ENCODE measurements around the gene LCNL1. TPM values are rescaled to one million over a fixed set of nuclear protein-coding genes. Genes with fewer than 3 reads are reported as not detected.

Gene LCNL1
- total and polyA plus RNA-seq, 4 experiments from 2014 or later: 0.14 to 0.17 TPM; not detected in 2

DNA sequence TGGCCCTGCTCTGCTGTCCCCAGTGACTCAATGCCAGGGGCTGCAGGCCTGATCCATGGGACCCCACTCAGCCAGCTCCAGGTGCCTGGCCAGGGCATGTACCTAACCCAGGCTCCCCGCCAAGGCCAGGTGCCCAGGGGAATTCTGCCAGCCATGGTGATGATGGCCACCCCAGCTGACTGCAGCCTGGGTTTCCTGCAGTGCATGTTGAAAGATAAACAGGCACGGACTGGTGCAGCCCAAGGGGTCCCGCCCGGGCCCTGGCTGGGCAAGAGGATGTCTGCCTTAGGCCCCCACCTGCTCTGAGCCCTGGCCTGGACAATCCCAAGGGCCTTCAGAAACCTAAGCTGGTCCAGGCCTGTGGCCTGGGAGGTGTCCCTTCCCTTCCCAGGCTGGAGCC lies 44.0 kb downstream of the LCNL1 start:
- Histone ChIP-seq H3K4me3 (ENCODE audit: low read length in 2 of 2) (no peak overlapping the region), H3K27me3 (ENCODE audit: insufficient read depth, low read length) (no peaks in the 10 kb centered on the region), H3K9me3 (ENCODE audit: control insufficient read depth in 1 of 2, low read length in 2 of 2) (no peaks in the 10 kb centered on the region), H3K36me3 (ENCODE audit: insufficient read depth, low read length) (no peaks in the 10 kb centered on the region), H3K4me1 (ENCODE audit: insufficient read depth, low read length) (peaks cover 59% of the 10 kb centered on the region), H3K27ac (ENCODE audit: low read depth, low read length) (no peak overlapping the region)
- ChIA-PET POLR2A (ENCODE audit: partially characterized antibody) (interaction anchor here (0.5 to 8.2 kb wide), 11 partner anchors 8 to 214 kb away, joined by 3 to 52 read pairs (median 3); partner anchors contain the start of genes CLIC3, PAXX and TUBB4B), CTCF (ENCODE audit: partially characterized antibody) (interaction anchor here (1.9 to 4.4 kb wide), 4 partner anchors 9 to 79 kb away, joined by 6 to 43 read pairs (median 21); no protein-coding TSS in a partner anchor)
- Mint-ChIP-seq H3K36me3 (peaks cover 4 to 7% of the 10 kb centered on the region in 2 donors), H3K9me3 (peaks cover 0 to 3% (median 0%) of the 10 kb centered on the region in 8 donors), H3K27ac (peak overlapping the region in 5 of 7 donors; percentile 13 to 91 (median 77)), H3K4me1 (peaks cover 16 to 45% (median 29%) of the 10 kb centered on the region in 4 donors), H3K4me3 (peak overlapping the region in 7 of 8 donors; percentile 64 to 90 (median 88)), H3K27me3 (no peaks in the 10 kb centered on the region)
- no peak for DNase-seq
- intact Hi-C loops (cut with micrococcal nuclease): loop anchor here (10.0 kb wide), 1 partner anchor 52 kb away; the partner anchor contains the start of gene PTGDS

DNA sequence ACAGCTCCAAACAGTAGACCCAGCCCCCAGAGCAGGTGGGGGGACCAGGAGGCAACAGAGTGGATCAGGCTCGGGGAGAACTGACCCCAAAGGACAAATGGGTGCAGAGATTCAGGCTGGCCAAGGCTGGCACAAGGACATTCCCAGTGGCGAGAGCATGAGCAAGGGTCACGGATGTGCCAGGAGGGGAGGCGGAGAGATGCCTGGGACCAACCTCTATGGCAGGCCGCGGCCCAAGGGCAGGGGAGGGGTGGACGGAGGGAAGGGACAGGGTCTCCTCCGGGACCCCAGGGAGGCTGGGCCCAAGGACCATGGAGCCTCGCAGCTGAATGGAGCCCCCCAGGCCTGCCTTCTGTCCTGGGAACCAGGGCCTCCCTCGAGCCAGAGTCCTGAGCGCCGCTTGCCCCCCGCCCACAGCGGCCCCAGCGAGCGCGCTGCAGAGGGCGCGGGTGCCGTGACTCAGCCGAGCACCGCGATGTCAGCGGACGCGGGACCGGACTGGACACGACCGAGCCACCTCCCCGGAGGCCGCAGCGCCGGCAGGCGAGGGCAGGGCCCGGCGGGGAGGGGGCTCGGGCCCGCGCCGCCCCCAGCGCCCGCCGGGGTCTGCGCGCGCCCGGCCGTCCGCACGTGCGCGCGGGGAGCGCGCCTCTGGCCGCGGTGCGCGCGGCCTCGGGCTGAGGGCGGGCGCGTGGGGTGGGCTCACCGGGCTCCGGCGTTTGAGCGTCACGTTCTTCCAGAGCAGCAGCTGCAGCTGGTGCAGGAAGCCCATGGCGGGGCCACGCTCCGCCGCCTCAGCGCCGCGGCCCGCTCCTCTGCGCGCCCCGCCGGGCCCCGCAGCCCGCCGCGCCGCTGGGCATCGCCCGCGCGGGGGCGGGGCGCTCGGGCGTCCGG lies 44.8 kb downstream of the LCNL1 start, which contains the start of gene ABCA2:
Gene ABCA2, minus strand, starts transcription at position 869 of the 894 bp plus-strand sequence. Its CDS starts 97 bp downstream, at position 772.
- Histone ChIP-seq H3K4me1 (ENCODE audit: insufficient read depth, low read length) (peaks cover 67% of the 10 kb centered on the region), H3K4me3 (ENCODE audit: low read length in 2 of 2) (peak within 1 kb of the TSS; percentile 65 to 75), H3K27me3 (ENCODE audit: insufficient read depth, low read length) (no peaks in the 10 kb centered on the region), H3K27ac (ENCODE audit: low read depth, low read length) (peak within 1 kb of the TSS; percentile 68), H3K36me3 (ENCODE audit: insufficient read depth, low read length) (no peaks in the 10 kb centered on the region), H3K9me3 (ENCODE audit: control insufficient read depth in 1 of 2, low read length in 2 of 2) (no peaks in the 10 kb centered on the region)
- peak within 1 kb of the TSS; percentile 90 to 96 (median 91) for H3K4me3 Mint-ChIP-seq
- intact Hi-C loops (cut with micrococcal nuclease): loop anchor here (1.0 to 10.0 kb wide), 4 partner anchors 35 to 77 kb away; partner anchors contain the start of genes PAXX and PTGDS
- H3K27me3 Mint-ChIP-seq: no peaks in the 10 kb centered on the region
- no peak for DNase-seq
- POLR2A ChIA-PET (ENCODE audit: partially characterized antibody): interaction anchor here (0.5 to 8.2 kb wide), 15 partner anchors 7 to 220 kb away, joined by 3 to 52 read pairs (median 3); partner anchors contain the start of genes CLIC3, MAN1B1, PAXX and RABL6
- H3K9me3 Mint-ChIP-seq: no peaks in the 10 kb centered on the region
- H3K36me3 Mint-ChIP-seq: peaks cover 0 to 6% of the 10 kb centered on the region in 2 donors
- CTCF ChIA-PET (ENCODE audit: partially characterized antibody): interaction anchor here (1.2 to 4.4 kb wide), 12 partner anchors 8 to 249 kb away, joined by 3 to 43 read pairs (median 10); partner anchors contain the start of gene LCNL1
- H3K4me1 Mint-ChIP-seq: peaks cover 16 to 48% (median 32%) of the 10 kb centered on the region in 4 donors
- peak within 1 kb of the TSS; percentile 79 to 92 (median 91) for H3K27ac Mint-ChIP-seq

DNA sequence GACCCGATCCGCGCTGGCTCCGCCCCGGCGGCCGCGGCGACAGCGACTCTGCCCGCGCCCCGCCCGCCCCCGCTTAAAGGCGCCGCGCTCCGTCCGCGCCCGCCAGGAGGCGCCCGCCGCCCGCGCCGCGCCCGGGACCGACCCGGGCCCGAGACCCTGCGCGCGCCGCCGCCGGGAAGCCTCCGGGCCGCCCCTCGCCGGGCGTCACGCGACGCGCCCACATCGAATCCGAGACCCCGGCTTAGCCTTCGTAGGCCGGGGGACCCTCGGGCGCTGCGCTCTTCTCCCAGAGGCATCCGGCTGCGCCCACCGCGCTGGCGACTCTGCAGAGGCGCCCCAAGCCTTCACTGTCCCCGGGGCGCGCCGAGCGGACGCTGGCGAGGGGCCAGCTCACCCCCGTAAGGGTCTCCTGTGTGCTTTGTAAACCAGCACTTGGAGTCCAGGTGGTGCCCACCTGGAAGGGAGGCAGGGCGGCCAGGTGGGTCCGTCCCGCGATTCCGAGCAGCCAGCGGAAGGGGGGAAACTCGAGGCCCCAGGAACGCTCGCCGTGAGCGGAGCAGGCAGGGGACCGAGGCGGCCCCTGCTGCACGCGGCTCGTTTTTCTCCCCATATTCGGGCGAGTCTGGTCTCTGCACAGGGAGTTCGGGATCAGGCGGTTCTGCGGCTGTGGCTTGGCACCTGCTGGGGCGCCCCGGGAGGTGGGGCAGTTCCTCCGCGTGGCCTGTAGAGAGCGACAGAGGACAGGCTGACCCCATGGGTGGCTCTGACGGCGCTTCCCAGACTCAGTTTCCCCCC lies 45.7 kb downstream of the LCNL1 start:
- Mint-ChIP-seq H3K36me3 (peaks cover 0 to 6% of the 10 kb centered on the region in 2 donors), H3K4me1 (peaks cover 18 to 55% (median 37%) of the 10 kb centered on the region in 4 donors), H3K9me3 (no peaks in the 10 kb centered on the region), H3K4me3 (peak overlapping the region; percentile 87 to 96 (median 90)), H3K27me3 (no peaks in the 10 kb centered on the region), H3K27ac (peak overlapping the region; percentile 64 to 92 (median 79))
- Histone ChIP-seq H3K4me3 (ENCODE audit: low read length in 2 of 2) (peak overlapping the region; percentile 65 to 75), H3K36me3 (ENCODE audit: insufficient read depth, low read length) (no peaks in the 10 kb centered on the region), H3K4me1 (ENCODE audit: insufficient read depth, low read length) (peaks cover 73% of the 10 kb centered on the region), H3K27ac (ENCODE audit: low read depth, low read length) (peak overlapping the region; percentile 68), H3K9me3 (ENCODE audit: control insufficient read depth in 1 of 2, low read length in 2 of 2) (no peaks in the 10 kb centered on the region), H3K27me3 (ENCODE audit: insufficient read depth, low read length) (no peaks in the 10 kb centered on the region)
- ChIA-PET CTCF (ENCODE audit: partially characterized antibody) (interaction anchor here (0.7 to 4.4 kb wide), 37 partner anchors 8 to 262 kb away, joined by 3 to 51 read pairs (median 8); partner anchors contain the start of genes AJM1, C8G, CLIC3 and LCNL1), POLR2A (ENCODE audit: partially characterized antibody) (interaction anchor here (0.6 to 8.2 kb wide), 20 partner anchors 17 to 302 kb away, joined by 3 to 52 read pairs (median 5); partner anchors contain the start of genes AJM1, C8G, CLIC3 and FBXW5)
- intact Hi-C loops (cut with micrococcal nuclease): loop anchor here (1.0 to 10.0 kb wide), 5 partner anchors 36 to 84 kb away; partner anchors contain the start of genes FBXW5, PAXX and PTGDS
- DNase-seq: peak; percentile 64 to 76 (median 70)

DNA sequence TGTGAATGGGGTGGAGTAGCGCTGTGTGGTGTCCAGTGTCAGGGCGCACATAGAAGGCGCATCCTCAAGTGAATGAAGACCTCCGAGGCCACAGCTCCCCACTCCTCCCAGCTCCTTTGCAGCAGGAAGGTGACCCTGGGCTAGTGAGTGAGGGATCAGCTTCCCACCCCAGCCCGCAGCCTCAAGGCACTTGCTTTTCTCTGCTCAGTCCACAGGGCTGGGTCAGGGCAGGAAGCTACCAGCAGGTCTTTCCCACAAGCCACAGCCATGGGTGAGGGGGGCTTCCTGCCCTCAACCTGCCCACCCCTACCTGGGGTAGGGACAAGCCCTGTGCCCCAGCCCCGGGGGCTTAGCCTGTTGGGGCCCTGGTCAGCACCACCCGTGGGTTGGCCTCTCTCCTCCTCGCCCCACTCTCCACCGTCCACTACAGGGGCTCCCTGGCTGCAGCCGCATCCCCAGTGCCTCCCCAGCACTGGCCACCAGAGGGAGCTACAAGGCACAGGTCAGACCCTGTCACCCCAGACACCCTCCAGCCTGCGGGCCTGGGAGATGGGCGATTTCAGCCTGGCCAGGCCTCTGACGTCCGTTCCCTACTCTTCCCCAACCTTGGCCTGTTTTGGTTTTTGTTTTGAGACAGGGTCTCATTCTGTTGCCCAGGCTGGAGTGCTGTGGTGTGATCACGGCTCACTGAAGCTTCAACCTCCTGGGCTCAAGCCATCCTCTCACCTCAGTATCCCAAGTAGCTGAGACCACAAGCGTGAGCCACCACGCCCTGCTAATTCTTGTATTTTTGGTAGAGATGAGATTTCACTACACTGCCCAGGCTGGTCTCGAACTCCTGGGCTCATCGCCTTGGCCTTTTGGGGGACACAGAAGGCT lies 46.5 kb downstream of the LCNL1 start:
- H3K27me3 Mint-ChIP-seq: no peaks in the 10 kb centered on the region
- Histone ChIP-seq H3K4me3 (ENCODE audit: low read length in 2 of 2) (peak overlapping the region; percentile 65 to 75), H3K9me3 (ENCODE audit: control insufficient read depth in 1 of 2, low read length in 2 of 2) (no peaks in the 10 kb centered on the region), H3K27me3 (ENCODE audit: insufficient read depth, low read length) (no peaks in the 10 kb centered on the region), H3K36me3 (ENCODE audit: insufficient read depth, low read length) (no peaks in the 10 kb centered on the region), H3K27ac (ENCODE audit: low read depth, low read length) (peak overlapping the region; percentile 68), H3K4me1 (ENCODE audit: insufficient read depth, low read length) (peaks cover 80% of the 10 kb centered on the region)
- H3K9me3 Mint-ChIP-seq: no peaks in the 10 kb centered on the region
- peak; percentile 58 to 74 (median 64) for DNase-seq
- H3K4me1 Mint-ChIP-seq: peaks cover 20 to 58% (median 39%) of the 10 kb centered on the region in 4 donors
- peaks cover 0 to 6% of the 10 kb centered on the region in 2 donors for H3K36me3 Mint-ChIP-seq
- ChIA-PET POLR2A (ENCODE audit: partially characterized antibody) (interaction anchor here (0.6 to 8.2 kb wide), 21 partner anchors 16 to 302 kb away, joined by 3 to 52 read pairs (median 5); partner anchors contain the start of genes AJM1, C8G, CLIC3 and FBXW5), CTCF (ENCODE audit: partially characterized antibody) (interaction anchor here (0.6 to 4.4 kb wide), 49 partner anchors 9 to 263 kb away, joined by 3 to 51 read pairs (median 5); partner anchors contain the start of genes AJM1, C8G, CLIC3 and LCNL1)
- H3K4me3 Mint-ChIP-seq: peak overlapping the region; percentile 87 to 96 (median 90)
- peak overlapping the region; percentile 70 to 92 (median 85) for H3K27ac Mint-ChIP-seq
- intact Hi-C loops (cut with micrococcal nuclease): loop anchor here (1.0 to 10.0 kb wide), 3 partner anchors 36 to 85 kb away; partner anchors contain the start of genes FBXW5, PAXX and PTGDS

DNA sequence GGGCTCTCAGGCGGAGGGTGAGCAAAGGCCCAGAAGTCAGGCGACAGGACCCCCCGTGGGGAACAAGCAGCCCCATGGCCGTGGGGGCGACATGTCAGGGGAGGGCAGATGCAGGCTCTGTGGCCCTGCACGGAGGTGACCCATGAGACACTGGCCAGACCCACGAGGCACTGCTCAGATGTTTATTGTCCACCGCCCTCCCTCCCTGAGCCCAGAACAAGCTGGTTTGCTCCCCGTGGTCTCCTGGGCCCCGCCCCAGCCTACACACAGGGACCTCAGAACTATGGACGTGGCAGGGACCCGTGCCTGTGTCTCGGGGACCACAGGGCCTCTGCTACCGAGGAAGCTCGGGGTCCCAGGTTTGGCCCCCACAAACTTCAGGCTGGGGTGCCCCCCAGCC lies 47.2 kb downstream of the LCNL1 start:
- Mint-ChIP-seq H3K27me3 (no peaks in the 10 kb centered on the region), H3K9me3 (no peaks in the 10 kb centered on the region), H3K36me3 (peaks cover 0 to 6% of the 10 kb centered on the region in 2 donors), H3K4me1 (peaks cover 25 to 65% (median 43%) of the 10 kb centered on the region in 4 donors), H3K27ac (peak overlapping the region in 6 of 7 donors; percentile 76 to 92 (median 90)), H3K4me3 (peak overlapping the region; percentile 87 to 96 (median 91))
- Histone ChIP-seq H3K27me3 (ENCODE audit: insufficient read depth, low read length) (no peaks in the 10 kb centered on the region), H3K4me3 (ENCODE audit: low read length in 2 of 2) (peak overlapping the region; percentile 65 to 75), H3K27ac (ENCODE audit: low read depth, low read length) (peak overlapping the region; percentile 68), H3K9me3 (ENCODE audit: control insufficient read depth in 1 of 2, low read length in 2 of 2) (no peaks in the 10 kb centered on the region), H3K36me3 (ENCODE audit: insufficient read depth, low read length) (no peaks in the 10 kb centered on the region), H3K4me1 (ENCODE audit: insufficient read depth, low read length) (peaks cover 86% of the 10 kb centered on the region)
- intact Hi-C loops (cut with micrococcal nuclease): no loop called here
- ChIA-PET POLR2A (ENCODE audit: partially characterized antibody) (interaction anchor here (0.6 to 8.2 kb wide), 19 partner anchors 24 to 303 kb away, joined by 3 to 52 read pairs (median 5); partner anchors contain the start of genes C8G, CLIC3, FBXW5 and MAN1B1), CTCF (ENCODE audit: partially characterized antibody) (interaction anchor here (0.6 to 4.4 kb wide), 45 partner anchors 8 to 252 kb away, joined by 3 to 51 read pairs (median 6); partner anchors contain the start of genes AJM1, C8G, CLIC3 and MAN1B1)
- DNase-seq: no peak

Measured in CD4-positive, alpha-beta memory T cell (primary cell).